H9 (cell line): ENCODE measurements around the gene MYO18A. TPM values are rescaled to one million over a fixed set of nuclear protein-coding genes. Genes with fewer than 3 reads are reported as not detected.

Source experiments
- DNase-seq: peaks from one replicate; pipeline ENCODE4 v3.0.0-alpha.2; 2017
- H2AFZ ChIP-seq: one replicate; pipeline ENCODE4 v1.6.1; 2013; ENCODE audit warnings: mild to moderate bottlenecking, low read length, control low read depth, moderate library complexity
- H2AK5ac ChIP-seq: 2 replicates; pipeline ENCODE4 v1.6.1; 2013; ENCODE audit warnings: low read length, control low read depth, mixed read lengths; ENCODE audit not compliant: insufficient read length
- H2BK120ac ChIP-seq: one replicate; pipeline ENCODE4 v1.6.1; 2013; ENCODE audit warnings: low read depth, mild to moderate bottlenecking, low read length, control low read depth, inconsistent platforms; ENCODE audit not compliant: poor library complexity, severe bottlenecking
- H2BK12ac ChIP-seq: 2 replicates; pipeline ENCODE4 v1.6.1; 2013; ENCODE audit warnings: low read length, control low read depth, mixed read lengths, low read depth; ENCODE audit not compliant: insufficient read length
- H2BK15ac ChIP-seq: 2 replicates; pipeline ENCODE4 v1.6.1; 2013; ENCODE audit warnings: low read depth, low read length, control low read depth
- H2BK20ac ChIP-seq: one replicate; pipeline ENCODE4 v1.6.1; 2013; ENCODE audit warnings: low read depth, mild to moderate bottlenecking, low read length, control low read depth, inconsistent platforms; ENCODE audit not compliant: poor library complexity, severe bottlenecking
- H2BK5ac ChIP-seq: 2 replicates; pipeline ENCODE4 v1.6.1; 2013; ENCODE audit warnings: low read length, control low read depth, mixed read lengths; ENCODE audit not compliant: insufficient read length
- H3K14ac ChIP-seq: 2 replicates; pipeline ENCODE4 v1.6.1; 2013; ENCODE audit warnings: low read length, control low read depth; ENCODE audit not compliant: insufficient read depth
- H3K18ac ChIP-seq: 2 replicates; pipeline ENCODE4 v1.6.1; 2013; ENCODE audit warnings: low read depth, mild to moderate bottlenecking, mixed read lengths, low read length, control low read depth; ENCODE audit not compliant: insufficient read length
- H3K23ac ChIP-seq: 2 replicates; pipeline ENCODE4 v1.6.1; 2013; ENCODE audit warnings: low read length, control low read depth, mixed read lengths, low read depth; ENCODE audit not compliant: insufficient read length
- H3K23me2 ChIP-seq: 2 replicates; pipeline ENCODE4 v1.6.1; 2013; ENCODE audit warnings: low read depth, mild to moderate bottlenecking, mixed read lengths, low read length, control low read depth; ENCODE audit not compliant: insufficient read length, poor library complexity, severe bottlenecking
- H3K27ac ChIP-seq: 2 replicates; pipeline ENCODE4 v1.5.1; 2013; ENCODE audit warnings: low read length, control low read depth, mixed read lengths, low read depth; ENCODE audit not compliant: insufficient read length
- H3K27me3 ChIP-seq: 2 replicates; pipeline ENCODE4 v1.6.1; 2013; ENCODE audit warnings: low read length, control low read depth, inconsistent platforms; ENCODE audit not compliant: insufficient read depth
- H3K4ac ChIP-seq: 2 replicates; pipeline ENCODE4 v1.6.1; 2013; ENCODE audit warnings: low read depth, mild to moderate bottlenecking, control low read depth, inconsistent platforms, low read length, moderate library complexity
- H3K4me1 ChIP-seq: 2 replicates; pipeline ENCODE4 v1.6.1; 2013; ENCODE audit warnings: low read length, control low read depth, inconsistent platforms; ENCODE audit not compliant: insufficient read depth
- H3K4me2 ChIP-seq: 2 replicates; pipeline ENCODE4 v1.6.1; 2013; ENCODE audit warnings: low read length, control low read depth, mixed read lengths; ENCODE audit not compliant: insufficient read length, insufficient read depth
- H3K56ac ChIP-seq: 2 replicates; pipeline ENCODE4 v1.6.1; 2013; ENCODE audit warnings: low read depth, mild to moderate bottlenecking, mixed read lengths, low read length, control low read depth; ENCODE audit not compliant: insufficient read length
- H3K79me1 ChIP-seq: 2 replicates; pipeline ENCODE4 v1.6.1; 2013; ENCODE audit warnings: low read depth, mild to moderate bottlenecking, moderate library complexity, low read length, control low read depth, inconsistent platforms; ENCODE audit not compliant: insufficient read depth, poor library complexity, severe bottlenecking
- H3K79me2 ChIP-seq: 2 replicates; pipeline ENCODE4 v1.6.1; 2013; ENCODE audit warnings: low read length, control low read depth, inconsistent platforms; ENCODE audit not compliant: insufficient read depth
- H3K9ac ChIP-seq: 2 replicates; pipeline ENCODE4 v1.6.1; 2013; ENCODE audit warnings: low read length, control low read depth, mixed read lengths; ENCODE audit not compliant: insufficient read length; ENCODE audit errors: extremely low read depth
- H3K9me3 ChIP-seq: one replicate; pipeline ENCODE4 v1.6.1; 2013; ENCODE audit warnings: low read depth, low read length, inconsistent platforms; ENCODE audit not compliant: control insufficient read depth
- H3T11ph ChIP-seq: one replicate; pipeline ENCODE4 v1.6.1; 2013; ENCODE audit warnings: mild to moderate bottlenecking, low read length, control low read depth, inconsistent platforms
- H4K20me1 ChIP-seq: one replicate; pipeline ENCODE4 v1.6.1; 2013; ENCODE audit not compliant: control insufficient read depth, insufficient read length, insufficient read depth
- H4K5ac ChIP-seq: 2 replicates; pipeline ENCODE4 v1.6.1; 2013; ENCODE audit warnings: low read depth, mild to moderate bottlenecking, mixed read lengths, low read length, control low read depth; ENCODE audit not compliant: insufficient read length
- H4K8ac ChIP-seq: replicated peaks from 2 replicates; pipeline ENCODE4 v1.6.1; 2013; ENCODE audit warnings: low read length, control low read depth, mixed read lengths, low read depth; ENCODE audit not compliant: insufficient read length
- H4K91ac ChIP-seq: 2 replicates; pipeline ENCODE4 v1.6.1; 2013; ENCODE audit warnings: low read depth, mild to moderate bottlenecking, moderate library complexity, mixed read lengths, low read length, control low read depth; ENCODE audit not compliant: insufficient read length
- H3K27ac Mint-ChIP-seq, 3 experiments: 2 replicates in 2 of 3; 3 replicates in 1 of 3; pipeline ENCODE4 v1.8.0; 2020 to 2021; ENCODE audit warnings: mixed read lengths in 3 of 3, mild to moderate bottlenecking in 1 of 3, moderate library complexity in 1 of 3
- H3K27me3 Mint-ChIP-seq: 2 replicates; pipeline ENCODE4 v1.8.0; 2021; ENCODE audit warnings: low read depth, mild to moderate bottlenecking, moderate library complexity, mixed read lengths
- H3K36me3 Mint-ChIP-seq, 3 experiments: 2 replicates in 2 of 3; 3 replicates in 1 of 3; pipeline ENCODE4 v1.8.0; 2020 to 2021; ENCODE audit warnings: low read depth in 3 of 3, mixed read lengths in 3 of 3; ENCODE audit not compliant: insufficient read depth in 1 of 3
- H3K4me1 Mint-ChIP-seq, 2 experiments: 2 replicates each; pipeline ENCODE4 v1.8.0; 2020; ENCODE audit warnings: mixed read lengths in 2 of 2
- H3K4me3 Mint-ChIP-seq, 2 experiments: 2 replicates in 1 of 2; 3 replicates in 1 of 2; pipeline ENCODE4 v1.8.0; 2020 to 2021; ENCODE audit warnings: mild to moderate bottlenecking in 2 of 2, mixed read lengths in 2 of 2, moderate library complexity in 1 of 2
- H3K9me3 Mint-ChIP-seq, 2 experiments: 2 replicates in 1 of 2; 3 replicates in 1 of 2; pipeline ENCODE4 v1.8.0; 2020; ENCODE audit warnings: mild to moderate bottlenecking in 2 of 2, mixed read lengths in 2 of 2, moderate library complexity in 1 of 2
- WGBS: extraction: QIAGEN DNeasy Blood & Tissue Kit; methylation state at CpG from one replicate; pipeline ENCODE4 v1.1.7; 2013; ENCODE audit warnings: missing lambda C conversion rate, low lambda C conversion rate, mixed read lengths; ENCODE audit not compliant: insufficient read length; ENCODE audit errors: extremely low coverage; 5-methylcytosine and 5-hydroxymethylcytosine counted together
- total RNA-seq: library from RNA; stranded (reverse); gene quantifications from 2 replicates; pipeline ENCODE4 v1.2.1, GENCODE V29; 2021
- TF ChIP-seq, protein P1 (sequence below): fragments of 200-600 bp; sonication (generic); conservative IDR thresholded peaks from 3 replicates; pipeline ENCODE4 v1.8.0; 2021; ENCODE audit warnings: antibody characterized with exemption, mild to moderate bottlenecking

MYO18A gene
- total RNA-seq, 1 experiment from 2014 or later: 21.6 TPM

DNA sequence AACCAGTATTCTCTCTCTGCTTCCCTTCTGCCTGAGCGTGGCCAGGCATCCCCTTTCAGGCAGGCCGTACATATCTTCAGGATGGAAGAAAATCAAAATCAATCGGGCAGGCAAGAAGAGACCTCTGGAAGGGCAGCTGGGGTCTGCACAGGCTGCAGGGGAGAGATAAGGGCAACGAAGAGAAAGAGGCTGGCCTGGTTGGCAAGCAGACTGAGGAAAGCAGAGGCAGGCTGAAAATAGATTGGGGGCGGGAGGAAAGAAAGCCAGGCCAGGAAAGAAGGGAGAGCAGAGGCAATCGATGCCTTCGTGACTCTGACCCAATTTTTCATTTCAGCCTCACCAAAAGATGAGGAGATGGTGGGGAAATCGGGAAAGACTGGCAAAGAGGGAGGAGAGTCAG is 119.2 kb downstream of the MYO18A start:
- H3K23ac ChIP-seq: no peak overlapping the region
- H2BK120ac ChIP-seq: no peak overlapping the region
- H3K4me3 Mint-ChIP-seq: peak overlapping the region in 1 of 2 experiments; percentile 24; a peak in 1 of 5 replicates
- no peak overlapping the region for H4K5ac ChIP-seq
- no peak overlapping the region for H2BK15ac ChIP-seq
- H4K20me1 ChIP-seq: no peaks in the 10 kb centered on the region
- H3K27me3 Mint-ChIP-seq: no peaks in the 10 kb centered on the region
- H3K27ac Mint-ChIP-seq: peak overlapping the region in 2 of 3 experiments; percentile 8 to 9; a peak in 4 of 7 replicates
- H3K27me3 ChIP-seq: no peaks in the 10 kb centered on the region
- no peak overlapping the region for H3K18ac ChIP-seq
- no CpG with 5 or more reads among the region's 8 CpGs for WGBS
- H2BK20ac ChIP-seq: no peak overlapping the region
- no peak overlapping the region for H3K14ac ChIP-seq
- no peak overlapping the region for H3T11ph ChIP-seq
- H2BK5ac ChIP-seq: no peak overlapping the region
- H3K27ac ChIP-seq: no peak overlapping the region
- peaks cover 7% of the 10 kb centered on the region; the same call in 1 of the 2 replicates for H3K4me1 ChIP-seq
- H3K9ac ChIP-seq: no peak overlapping the region
- H2AK5ac ChIP-seq: no peak overlapping the region
- no peak overlapping the region for H2AFZ ChIP-seq
- no peak overlapping the region for H3K4me2 ChIP-seq
- no peak overlapping the region for H4K8ac ChIP-seq
- H3K9me3 ChIP-seq: no peaks in the 10 kb centered on the region
- H3K4ac ChIP-seq: no peak overlapping the region
- peaks cover 39 to 48% of the 10 kb centered on the region in 2 experiments for H3K4me1 Mint-ChIP-seq
- H2BK12ac ChIP-seq: no peak overlapping the region
- TF ChIP-seq, protein P1, sequence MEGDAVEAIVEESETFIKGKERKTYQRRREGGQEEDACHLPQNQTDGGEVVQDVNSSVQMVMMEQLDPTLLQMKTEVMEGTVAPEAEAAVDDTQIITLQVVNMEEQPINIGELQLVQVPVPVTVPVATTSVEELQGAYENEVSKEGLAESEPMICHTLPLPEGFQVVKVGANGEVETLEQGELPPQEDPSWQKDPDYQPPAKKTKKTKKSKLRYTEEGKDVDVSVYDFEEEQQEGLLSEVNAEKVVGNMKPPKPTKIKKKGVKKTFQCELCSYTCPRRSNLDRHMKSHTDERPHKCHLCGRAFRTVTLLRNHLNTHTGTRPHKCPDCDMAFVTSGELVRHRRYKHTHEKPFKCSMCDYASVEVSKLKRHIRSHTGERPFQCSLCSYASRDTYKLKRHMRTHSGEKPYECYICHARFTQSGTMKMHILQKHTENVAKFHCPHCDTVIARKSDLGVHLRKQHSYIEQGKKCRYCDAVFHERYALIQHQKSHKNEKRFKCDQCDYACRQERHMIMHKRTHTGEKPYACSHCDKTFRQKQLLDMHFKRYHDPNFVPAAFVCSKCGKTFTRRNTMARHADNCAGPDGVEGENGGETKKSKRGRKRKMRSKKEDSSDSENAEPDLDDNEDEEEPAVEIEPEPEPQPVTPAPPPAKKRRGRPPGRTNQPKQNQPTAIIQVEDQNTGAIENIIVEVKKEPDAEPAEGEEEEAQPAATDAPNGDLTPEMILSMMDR: no peak
- no peaks in the 10 kb centered on the region for H3K23me2 ChIP-seq
- H3K79me1 ChIP-seq: no peaks in the 10 kb centered on the region
- no peaks in the 10 kb centered on the region for H3K9me3 Mint-ChIP-seq
- H4K91ac ChIP-seq: no peak overlapping the region
- no peak overlapping the region for H3K56ac ChIP-seq
- no peak for DNase-seq
- H3K79me2 ChIP-seq: no peaks in the 10 kb centered on the region
- H3K36me3 Mint-ChIP-seq: peaks cover 0 to 4% (median 0%) of the 10 kb centered on the region in 3 experiments; a peak in 2 of 7 replicates
